Activated CD8-positive, alpha-beta T cell treated with anti-CD3 and anti-CD28 coated beads, Interleukin-2, amount 10 ng/mL, durations not matched to agents 7 days and 5 days (primary cell): ENCODE results near the gene ST6GALNAC6. TPM values are rescaled to one million over a fixed set of nuclear protein-coding genes. Genes with fewer than 3 reads are reported as not detected.
A peak's percentile ranks its signal among the peaks of the same experiment; 100 is the strongest.
"Not testable (repeated sequence)": the region's sequence is repeated elsewhere in the genome, so short reads cannot be mapped to it uniquely, and the experiment has no call there.

Experiments used
- ATAC-seq: fragments of 150-1000 bp; cut with Tn5 transposase; one replicate; pipeline ENCODE4 v1.10.0; 2021; ENCODE audit warnings: moderate library complexity
- CTCF ChIA-PET: fragments of 350-600 bp; sonication (Branson Sonifier 250); formaldehyde crosslinking; loops from one replicate; lab custom pipeline; 2021; ENCODE audit warnings: antibody characterized with exemption; lab: Charles Lee
- POLR2A ChIA-PET: fragments of 350-600 bp; sonication (Branson Sonifier 250); formaldehyde crosslinking; loops from one replicate; lab custom pipeline; 2021; ENCODE audit warnings: antibody characterized with exemption; lab: Charles Lee
- DNase-seq: peaks from one replicate; pipeline ENCODE4 v3.0.0-alpha.2; 2020
- H3K27ac Mint-ChIP-seq: one replicate; pipeline ENCODE4 v1.8.0; 2021; ENCODE audit warnings: mild to moderate bottlenecking, mixed read lengths
- H3K27me3 Mint-ChIP-seq: one replicate; pipeline ENCODE4 v1.8.0; 2021; ENCODE audit warnings: low read depth, mixed read lengths
- H3K36me3 Mint-ChIP-seq: one replicate; pipeline ENCODE4 v1.8.0; 2021; ENCODE audit warnings: low read depth, mixed read lengths
- H3K4me1 Mint-ChIP-seq: one replicate; pipeline ENCODE4 v1.8.0; 2021; ENCODE audit warnings: low read depth, mixed read lengths
- H3K4me3 Mint-ChIP-seq: one replicate; pipeline ENCODE4 v1.8.0; 2021; ENCODE audit warnings: mild to moderate bottlenecking, mixed read lengths
- H3K9me3 Mint-ChIP-seq: one replicate; pipeline ENCODE4 v1.8.0; 2022; ENCODE audit warnings: mixed read lengths; ENCODE audit not compliant: insufficient read depth
- total RNA-seq, 2 experiments: library from RNA; stranded (reverse); gene quantifications; one replicate each; pipeline ENCODE4 v1.2.3, GENCODE V29; 2021

ST6GALNAC6 gene
- total RNA-seq, 2 experiments from 2014 or later, result 68.6 to 77.6 TPM

DNA sequence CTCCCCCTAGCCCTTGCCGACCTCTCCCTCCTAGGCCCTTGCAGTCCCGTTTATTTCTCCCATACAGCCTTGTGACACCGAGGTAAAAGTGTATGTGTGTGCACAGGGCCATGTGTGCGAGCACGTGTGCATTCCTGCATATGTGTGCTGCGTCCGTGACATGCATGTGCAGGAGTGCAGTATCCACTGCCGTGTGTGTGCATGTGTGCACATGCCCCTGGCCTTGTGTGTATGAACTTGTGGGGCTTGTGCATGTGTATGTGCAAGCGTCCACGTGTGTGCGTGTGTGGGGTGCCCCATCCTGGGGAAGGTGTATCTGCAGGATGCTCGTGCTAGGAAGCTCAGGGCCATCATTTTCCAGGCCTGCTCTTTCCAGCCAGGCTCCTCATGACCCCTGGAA lies 28.5 kb downstream of the ST6GALNAC6 start:
- Mint-ChIP-seq H3K4me3 (no peak overlapping the region), H3K4me1 (peaks cover 9% of the 10 kb centered on the region), H3K27me3 (no peaks in the 10 kb centered on the region), H3K27ac (no peak overlapping the region), H3K9me3 (no peaks in the 10 kb centered on the region), H3K36me3 (peaks cover 3% of the 10 kb centered on the region)
- ChIA-PET POLR2A (no interaction called here), CTCF (interaction anchor here (1.0 to 4.9 kb wide), 16 partner anchors 9 to 136 kb away, joined by 3 to 55 read pairs (median 12); partner anchors contain the start of genes CDK9, ENG, ST6GALNAC4 and TOR2A)
- DNase-seq, result no peak
- no peak for ATAC-seq

DNA sequence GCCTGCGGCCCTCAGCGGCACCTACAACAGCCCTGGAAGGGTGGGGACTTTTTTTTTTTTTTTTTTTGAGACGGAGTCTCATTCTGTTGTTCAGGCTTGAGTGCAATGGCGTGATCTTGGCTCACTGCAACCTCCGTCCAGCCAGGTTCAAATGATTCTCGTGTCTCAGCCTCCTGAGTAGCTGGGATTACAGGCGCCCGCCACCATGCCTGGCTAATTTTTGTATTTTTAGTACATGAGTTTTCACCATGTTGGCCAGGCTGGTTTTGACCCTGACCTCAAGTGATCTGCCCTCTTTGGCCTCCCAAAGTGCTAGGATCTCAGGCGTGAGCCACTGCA lies 29.3 kb downstream of the ST6GALNAC6 start:
- not testable (repeated sequence) for H3K27me3 Mint-ChIP-seq, DNase-seq, H3K4me3 Mint-ChIP-seq, H3K27ac Mint-ChIP-seq, ATAC-seq, H3K9me3 Mint-ChIP-seq, H3K36me3 Mint-ChIP-seq
- H3K4me1 Mint-ChIP-seq, result peaks cover 17% of the 10 kb centered on the region
- ChIA-PET POLR2A (interaction anchor here (0.8 to 1.4 kb wide), 5 partner anchors 17 to 107 kb away, joined by 3 to 5 read pairs (median 4); partner anchors contain the start of gene CDK9), CTCF (interaction anchor here (0.8 to 4.9 kb wide), 53 partner anchors 9 to 291 kb away, joined by 3 to 55 read pairs (median 5); partner anchors contain the start of genes CDK9, ENG, FPGS and SH2D3C)

DNA sequence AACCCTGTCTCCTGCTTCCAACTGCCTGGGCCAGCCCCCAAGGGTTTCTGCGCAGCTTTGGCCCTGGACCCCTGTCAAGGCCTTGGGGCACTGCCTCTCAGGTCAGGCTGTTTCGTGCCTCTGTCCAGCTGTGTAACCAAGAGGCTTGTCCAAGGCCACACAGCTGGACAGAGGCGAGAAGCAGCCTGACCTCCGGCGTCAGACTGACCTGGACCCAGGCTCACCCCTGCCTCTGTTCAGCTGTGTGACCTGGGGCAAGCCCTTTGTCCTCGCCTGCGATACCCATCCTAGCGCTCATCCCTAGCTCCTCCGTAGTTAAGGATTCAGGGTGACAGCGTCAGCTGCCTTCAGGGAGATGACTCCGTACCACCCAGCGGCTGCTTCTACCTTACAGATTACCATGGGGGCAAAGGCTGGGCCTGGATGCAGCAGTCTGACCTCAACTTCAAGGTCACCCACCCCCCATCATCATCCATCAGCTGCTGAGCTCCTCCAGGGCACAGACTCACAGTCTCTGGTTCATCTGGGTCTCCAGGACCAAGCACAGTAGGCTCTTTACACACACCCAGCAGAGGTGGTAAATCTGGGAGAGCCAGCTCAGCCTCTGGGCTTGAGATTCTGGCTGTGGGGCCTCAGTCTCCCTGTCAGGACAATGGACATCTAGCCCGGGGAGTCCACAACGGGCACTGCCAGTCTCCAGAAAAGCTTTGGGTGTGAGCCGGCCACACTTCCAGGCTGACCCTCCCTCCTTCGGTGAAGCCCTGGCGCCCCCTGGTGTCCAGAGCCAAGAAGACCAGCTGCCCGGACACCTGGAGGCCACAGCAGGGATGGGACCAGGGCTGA lies 29.9 kb downstream of the ST6GALNAC6 start:
- peaks cover 6% of the 10 kb centered on the region for H3K36me3 Mint-ChIP-seq
- no peaks in the 10 kb centered on the region for H3K27me3 Mint-ChIP-seq
- ChIA-PET POLR2A (interaction anchor here (0.6 to 1.4 kb wide), 7 partner anchors 16 to 135 kb away, joined by 3 to 5 read pairs (median 4); partner anchors contain the start of genes CDK9 and TOR2A), CTCF (interaction anchor here (0.6 to 4.9 kb wide), 62 partner anchors 8 to 290 kb away, joined by 3 to 55 read pairs (median 5); partner anchors contain the start of genes CDK9, ENG, FPGS and SH2D3C)
- peaks cover 23% of the 10 kb centered on the region for H3K4me1 Mint-ChIP-seq
- ATAC-seq (peak; percentile 89), DNase-seq (peak; percentile 87)
- no peak overlapping the region for H3K27ac Mint-ChIP-seq
- H3K4me3 Mint-ChIP-seq, result no peak overlapping the region
- H3K9me3 Mint-ChIP-seq, result no peaks in the 10 kb centered on the region

DNA sequence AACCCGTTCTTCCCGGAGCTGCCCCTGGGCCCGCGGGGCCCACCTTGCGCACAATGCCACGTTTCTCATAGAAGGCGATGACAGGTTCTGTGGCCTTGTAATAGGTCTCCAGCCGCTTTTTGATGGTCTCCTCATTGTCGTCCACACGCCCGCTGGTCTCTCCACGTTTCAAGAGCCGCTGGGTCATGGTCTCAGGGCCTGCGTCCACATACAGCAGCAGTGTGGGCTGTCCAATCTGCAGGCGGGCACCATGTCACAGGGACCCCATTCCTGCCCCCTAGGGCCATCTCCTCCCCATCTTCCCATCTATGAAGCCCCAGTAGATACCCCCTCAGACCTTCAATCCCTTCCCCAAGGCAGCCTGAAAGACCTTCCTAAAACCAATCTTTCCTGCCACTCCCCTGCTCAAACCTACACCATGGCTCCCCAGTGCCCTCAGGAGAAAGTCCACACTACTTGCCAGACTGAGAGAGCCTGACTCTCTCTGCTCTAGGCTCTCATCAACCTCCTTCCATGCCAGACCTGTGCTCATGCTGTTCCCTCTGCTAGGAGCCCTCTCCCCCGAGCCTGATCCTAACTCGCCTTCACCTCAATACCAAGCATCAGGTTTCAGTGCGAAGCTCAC lies 31.0 kb downstream of the ST6GALNAC6 start:
- DNase-seq (no peak), ATAC-seq (no peak)
- peaks cover 24% of the 10 kb centered on the region for H3K4me1 Mint-ChIP-seq
- no peaks in the 10 kb centered on the region for H3K9me3 Mint-ChIP-seq
- CTCF ChIA-PET, result interaction anchor here (0.6 to 4.9 kb wide), 16 partner anchors 14 to 363 kb away, joined by 3 to 55 read pairs (median 9); partner anchors contain the start of genes CDK9, ENG, ST6GALNAC6 and TOR2A
- POLR2A ChIA-PET, result interaction anchor here (0.6 to 1.4 kb wide), 2 partner anchors 16 to 80 kb away, joined by 3 read pairs; no protein-coding TSS in a partner anchor
- no peaks in the 10 kb centered on the region for H3K27me3 Mint-ChIP-seq
- H3K4me3 Mint-ChIP-seq, result no peak overlapping the region
- peak overlapping the region; percentile 11 for H3K27ac Mint-ChIP-seq
- peaks cover 6% of the 10 kb centered on the region for H3K36me3 Mint-ChIP-seq

DNA sequence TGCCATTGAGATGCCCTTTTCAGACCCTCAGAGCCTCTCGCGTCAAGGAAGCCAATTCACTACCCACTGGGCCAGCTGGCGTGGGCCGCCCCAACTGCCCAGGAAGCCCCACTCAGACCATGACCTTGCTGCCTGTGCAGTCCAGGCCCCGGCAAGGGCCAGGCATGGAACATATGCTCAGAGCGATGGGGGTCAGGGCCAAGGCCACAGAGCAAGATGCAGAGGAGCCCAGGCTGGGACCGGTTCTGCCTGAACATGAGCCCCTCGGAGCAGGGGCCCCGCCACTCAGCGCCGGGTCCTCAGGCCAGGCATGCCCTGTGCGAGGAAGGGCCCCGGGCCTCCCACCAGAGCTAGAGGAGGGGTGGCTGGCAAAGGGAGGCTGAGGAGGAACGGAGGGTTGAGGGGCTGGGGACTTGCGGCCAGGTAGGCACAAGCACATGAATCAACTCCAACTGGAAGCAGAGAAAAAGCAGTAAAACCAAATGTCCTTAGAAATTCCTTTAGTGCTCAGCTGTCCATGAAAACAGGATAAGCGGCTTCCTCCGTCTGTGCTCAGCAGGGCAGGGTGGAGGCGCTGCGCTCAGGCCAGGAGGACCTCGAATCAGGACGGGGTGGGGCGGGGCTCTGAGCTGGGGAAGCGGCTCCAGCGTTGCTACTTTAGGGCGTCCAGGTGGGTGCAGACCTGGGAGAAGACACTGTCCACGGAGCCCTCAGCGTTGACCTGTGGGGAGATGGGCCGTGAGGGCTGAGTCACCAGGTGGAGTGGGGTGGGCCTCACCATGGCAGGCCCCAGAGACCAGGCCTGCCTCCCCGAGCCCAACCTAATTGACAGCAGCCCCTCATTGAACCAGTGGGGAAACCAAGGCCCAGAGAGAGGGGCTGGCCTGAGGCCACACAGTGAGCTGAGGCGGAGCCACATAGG lies 31.8 kb downstream of the ST6GALNAC6 start:
- ATAC-seq, result no peak
- H3K4me3 Mint-ChIP-seq, result no peak overlapping the region
- ChIA-PET CTCF (interaction anchor here (0.6 to 4.8 kb wide), 5 partner anchors 14 to 363 kb away, joined by 3 to 55 read pairs (median 38); partner anchors contain the start of genes CDK9 and ENG), POLR2A (no interaction called here)
- H3K27me3 Mint-ChIP-seq, result no peaks in the 10 kb centered on the region
- H3K36me3 Mint-ChIP-seq, result peaks cover 6% of the 10 kb centered on the region
- H3K27ac Mint-ChIP-seq, result no peak overlapping the region
- no peak for DNase-seq
- H3K4me1 Mint-ChIP-seq, result peaks cover 31% of the 10 kb centered on the region
- no peaks in the 10 kb centered on the region for H3K9me3 Mint-ChIP-seq

DNA sequence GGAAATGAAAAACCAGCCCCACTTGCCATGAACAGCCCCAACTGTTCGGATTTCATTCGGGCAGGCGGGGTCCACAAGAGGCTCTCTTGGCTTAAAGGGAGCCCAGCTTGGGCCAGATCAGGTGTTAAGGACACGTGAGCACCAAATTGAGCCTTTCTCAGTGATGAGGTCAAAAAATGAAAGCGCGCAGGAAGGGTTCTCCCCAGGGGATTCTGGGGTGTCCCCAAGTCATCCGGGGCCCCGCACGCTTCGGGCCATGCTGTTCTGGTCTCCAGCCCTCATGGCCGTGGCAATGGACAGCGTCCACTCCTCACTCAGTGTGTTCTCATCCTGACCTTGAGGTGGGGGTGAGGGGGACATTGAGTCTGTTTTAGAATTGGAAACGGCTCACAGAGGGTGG lies 32.9 kb downstream of the ST6GALNAC6 start:
- ATAC-seq (no peak), DNase-seq (no peak)
- ChIA-PET POLR2A (interaction anchor here (4.1 kb wide), 1 partner anchor 12 kb away, joined by 14 read pairs; the partner anchor contains the start of gene ENG), CTCF (interaction anchor here (2.6 to 3.0 kb wide), 2 partner anchors 79 to 132 kb away, joined by 9 to 13 read pairs; partner anchors contain the start of gene TOR2A)
- Mint-ChIP-seq H3K27me3 (no peaks in the 10 kb centered on the region), H3K36me3 (peaks cover 6% of the 10 kb centered on the region), H3K4me3 (no peak overlapping the region), H3K4me1 (peaks cover 42% of the 10 kb centered on the region), H3K27ac (no peak overlapping the region), H3K9me3 (no peaks in the 10 kb centered on the region)

DNA sequence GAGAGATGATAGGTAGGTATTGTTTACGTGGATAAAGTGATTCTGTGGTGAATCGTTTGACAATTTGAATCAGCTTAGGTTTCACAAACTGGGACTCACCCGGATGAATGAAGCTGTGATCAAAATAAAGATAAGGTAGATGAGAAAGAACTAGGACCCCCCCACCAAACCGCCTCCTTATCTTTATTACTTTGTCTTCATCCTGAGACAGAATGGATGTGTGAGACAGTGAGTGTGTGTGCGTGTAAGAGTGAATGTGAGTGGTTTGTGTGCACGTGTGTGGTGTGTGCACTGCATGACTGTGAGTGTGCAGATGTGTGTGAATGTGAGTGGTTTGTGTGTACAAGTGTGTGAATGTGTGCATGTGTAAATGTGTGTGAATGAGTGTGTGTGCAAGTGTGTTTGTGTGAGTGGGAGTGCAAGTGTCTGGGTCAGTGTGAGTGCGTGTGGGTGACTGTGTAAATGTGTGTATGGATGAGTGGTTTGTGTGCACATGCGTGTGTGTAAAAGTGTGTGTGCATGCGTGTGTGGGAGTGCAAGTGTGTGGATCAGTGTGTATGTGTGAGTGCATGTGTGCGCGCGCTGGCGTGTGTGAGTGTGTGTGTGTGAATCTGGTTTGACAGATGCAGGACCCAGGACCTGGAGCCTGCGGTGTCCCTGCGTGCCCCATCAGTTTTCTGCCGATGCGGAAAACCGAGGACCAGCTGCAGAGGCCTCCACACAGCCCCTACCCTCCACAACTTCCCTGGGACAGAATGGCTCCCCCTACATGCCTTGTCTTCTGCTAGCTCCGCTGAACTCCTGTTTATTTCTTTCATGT lies 33.5 kb downstream of the ST6GALNAC6 start:
- Mint-ChIP-seq H3K27me3 (no peaks in the 10 kb centered on the region), H3K36me3 (peaks cover 6% of the 10 kb centered on the region), H3K27ac (peak overlapping the region; percentile 65), H3K9me3 (no peaks in the 10 kb centered on the region), H3K4me1 (peaks cover 48% of the 10 kb centered on the region), H3K4me3 (no peak overlapping the region)
- ChIA-PET CTCF (interaction anchor here (1.1 to 3.0 kb wide), 6 partner anchors 11 to 131 kb away, joined by 3 to 13 read pairs (median 7); partner anchors contain the start of genes ENG and TOR2A), POLR2A (interaction anchor here (0.7 to 4.1 kb wide), 2 partner anchors 11 to 131 kb away, joined by 4 to 14 read pairs; partner anchors contain the start of gene ENG)
- ATAC-seq, result peak; percentile 26
- DNase-seq, result peak; percentile 39

DNA sequence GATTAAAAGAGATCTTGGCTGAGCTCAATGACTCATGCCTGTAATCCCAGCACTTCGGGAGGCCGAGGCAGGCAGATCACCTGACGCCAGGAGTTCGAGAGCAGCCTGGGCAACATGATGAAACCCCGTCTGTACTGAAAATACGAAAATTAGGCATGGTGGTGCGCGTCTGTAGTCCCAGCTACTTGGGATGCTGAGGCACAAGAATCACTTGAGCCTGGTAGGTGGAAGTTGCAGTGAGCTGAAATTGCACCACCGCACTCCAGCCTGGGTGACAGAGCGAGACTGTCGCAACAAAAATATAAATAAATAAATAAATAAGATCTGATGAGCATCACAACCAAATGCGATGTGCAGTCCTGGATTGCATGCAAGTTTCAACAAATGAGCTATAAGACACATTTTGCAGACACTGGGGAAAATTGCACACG lies 36.2 kb downstream of the ST6GALNAC6 start:
- Mint-ChIP-seq H3K4me3 (no peak overlapping the region), H3K9me3 (no peaks in the 10 kb centered on the region), H3K27me3 (no peaks in the 10 kb centered on the region), H3K36me3 (peaks cover 6% of the 10 kb centered on the region), H3K4me1 (peaks cover 52% of the 10 kb centered on the region), H3K27ac (peak overlapping the region; percentile 93)
- ChIA-PET POLR2A (interaction anchor here (0.7 to 4.1 kb wide), 5 partner anchors 9 to 411 kb away, joined by 3 to 14 read pairs (median 3); partner anchors contain the start of genes ENG and LRSAM1), CTCF (interaction anchor here (1.2 to 2.7 kb wide), 5 partner anchors 9 to 128 kb away, joined by 3 to 15 read pairs (median 7); partner anchors contain the start of gene TOR2A)
- ATAC-seq (no peak), DNase-seq (no peak)

DNA sequence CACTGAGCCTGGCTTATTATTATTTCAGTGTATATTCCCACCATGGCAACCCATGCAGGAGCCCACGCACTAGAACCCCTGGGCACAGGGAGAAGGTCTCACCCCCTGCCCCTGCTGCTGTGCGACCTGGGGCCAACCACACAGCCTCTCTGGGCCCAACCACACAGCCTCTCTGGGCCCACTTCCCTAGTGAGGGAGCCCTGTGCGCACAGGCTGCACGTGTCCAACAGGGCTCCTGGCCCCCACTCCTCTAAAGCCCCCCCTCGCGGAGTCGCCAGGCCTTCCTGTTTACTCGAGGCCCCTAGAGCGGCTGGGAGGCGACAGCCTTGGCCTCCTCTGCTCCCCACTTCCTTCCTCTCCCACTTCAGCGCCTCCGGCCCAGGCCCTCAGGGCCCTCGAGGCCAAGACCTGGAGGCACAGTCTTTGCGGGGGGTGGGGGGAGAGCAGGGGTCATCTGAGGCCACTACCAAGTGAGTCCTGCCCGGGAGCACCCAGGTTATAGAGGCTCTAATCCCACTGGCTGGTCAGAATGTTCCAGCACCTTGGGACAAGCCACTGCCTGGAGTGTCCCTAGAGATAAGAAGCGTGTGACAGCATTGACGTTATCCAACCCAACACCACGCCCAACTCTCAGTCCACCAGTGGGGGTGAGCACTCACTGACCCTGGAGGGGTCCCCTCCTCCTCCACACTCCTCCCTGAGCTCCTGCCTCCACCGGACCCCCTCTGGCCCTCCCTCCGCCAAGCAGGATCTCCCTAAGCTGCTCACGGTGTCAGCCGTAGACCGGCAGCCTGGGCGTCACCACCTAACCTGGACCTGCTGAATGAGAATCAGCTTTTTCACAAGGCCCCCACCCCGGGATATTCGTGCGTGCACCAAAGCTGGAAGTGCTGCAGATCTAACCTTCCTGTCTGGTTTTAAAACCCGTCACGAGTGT lies 37.1 kb downstream of the ST6GALNAC6 start:
- POLR2A ChIA-PET, result interaction anchor here (0.7 to 4.1 kb wide), 5 partner anchors 8 to 410 kb away, joined by 3 to 14 read pairs (median 3); partner anchors contain the start of genes ENG and LRSAM1
- Mint-ChIP-seq H3K4me3 (peak overlapping the region; percentile 20), H3K9me3 (no peaks in the 10 kb centered on the region), H3K36me3 (peaks cover 6% of the 10 kb centered on the region), H3K4me1 (peaks cover 52% of the 10 kb centered on the region), H3K27ac (peak overlapping the region; percentile 93), H3K27me3 (no peaks in the 10 kb centered on the region)
- peak; percentile 71 for ATAC-seq
- DNase-seq, result peak; percentile 78
- CTCF ChIA-PET, result interaction anchor here (1.2 to 2.7 kb wide), 7 partner anchors 8 to 128 kb away, joined by 3 to 15 read pairs (median 7); partner anchors contain the start of gene TOR2A
